Measurements from ENCODE around the gene TFDP1.
"Not testable (repeated sequence)": the region's sequence is repeated elsewhere in the genome, so short reads cannot be mapped to it uniquely, and the experiment has no call there.

TFDP1 gene

GRCh38 chr13:113620036-113620796, 35.7 kb downstream of the TFDP1 start:
- no peak for DNase-seq

DNA sequence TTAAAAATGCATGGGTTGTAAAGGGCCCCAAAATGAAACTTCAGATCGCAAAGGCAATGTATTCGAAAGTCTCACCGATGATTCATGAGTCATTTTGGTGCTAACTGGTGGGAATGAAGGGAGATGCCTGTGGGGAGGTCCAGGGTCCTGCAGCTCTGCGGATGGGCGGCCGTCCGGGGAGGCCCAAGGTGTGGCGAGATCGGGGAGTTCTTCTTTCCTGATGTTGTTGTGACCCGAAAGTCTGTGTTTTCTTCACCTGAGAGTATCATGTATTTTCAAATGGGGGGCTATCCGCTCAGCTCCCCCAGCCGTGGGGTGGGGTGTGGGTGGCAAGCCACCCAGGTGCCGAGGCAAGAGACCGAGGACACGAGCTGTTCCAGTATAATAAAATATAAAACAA, 36.5 kb downstream of the TFDP1 start:
- no peak for DNase-seq

DNA sequence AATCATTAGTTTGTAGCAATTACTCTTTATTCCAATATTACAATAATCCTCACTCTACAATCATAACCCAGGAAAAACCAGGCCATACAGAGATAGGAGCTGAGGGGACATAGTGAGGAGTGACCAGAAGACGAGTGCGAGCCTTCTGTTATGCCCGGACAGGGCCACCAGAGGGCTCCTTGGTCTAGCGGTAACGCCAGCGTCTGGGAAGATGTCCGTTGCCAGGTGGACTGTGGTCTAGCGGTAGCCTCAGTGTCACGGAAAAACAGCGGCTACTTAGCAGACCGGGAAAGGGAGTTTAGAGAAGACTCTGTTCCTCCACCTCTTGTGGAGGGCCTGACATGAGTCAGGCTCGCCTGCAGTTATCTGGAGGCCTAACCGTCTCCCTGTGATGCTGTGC, 36.9 kb downstream of the TFDP1 start:
- DNase-seq = not testable (repeated sequence)

DNA sequence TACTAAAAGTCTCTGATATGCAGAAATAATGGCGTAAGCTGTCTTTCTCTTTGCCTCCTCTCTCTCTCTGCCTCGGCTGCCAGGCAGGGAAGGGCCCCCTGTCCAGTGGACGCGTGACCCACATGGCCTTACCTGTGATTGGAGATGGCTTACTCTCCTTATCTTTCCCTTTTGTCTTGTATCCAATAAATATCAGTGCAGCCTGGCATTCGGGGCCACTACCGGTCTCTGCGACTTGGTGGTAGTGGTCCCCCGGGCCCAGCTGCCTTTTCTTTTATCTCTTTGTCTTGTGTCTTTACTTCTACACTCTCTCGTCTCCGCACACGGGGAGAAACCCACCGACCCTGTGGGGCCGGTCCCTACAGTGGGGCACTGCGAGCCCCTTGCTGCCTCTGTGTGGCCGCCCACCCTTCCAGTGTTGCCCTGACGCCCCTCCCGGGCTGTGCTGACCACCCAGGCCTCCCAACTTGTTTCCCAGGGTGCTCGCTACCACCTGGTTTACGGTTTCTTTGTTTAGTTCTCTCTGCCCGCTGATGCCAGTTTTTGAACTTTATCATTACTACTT, 37.5 kb downstream of the TFDP1 start:
- DNase-seq = not testable (repeated sequence)

- no peak for DNase-seq
Observed at GRCh38 chr13:113622791-113623490, 38.4 kb downstream of the TFDP1 start.

DNA sequence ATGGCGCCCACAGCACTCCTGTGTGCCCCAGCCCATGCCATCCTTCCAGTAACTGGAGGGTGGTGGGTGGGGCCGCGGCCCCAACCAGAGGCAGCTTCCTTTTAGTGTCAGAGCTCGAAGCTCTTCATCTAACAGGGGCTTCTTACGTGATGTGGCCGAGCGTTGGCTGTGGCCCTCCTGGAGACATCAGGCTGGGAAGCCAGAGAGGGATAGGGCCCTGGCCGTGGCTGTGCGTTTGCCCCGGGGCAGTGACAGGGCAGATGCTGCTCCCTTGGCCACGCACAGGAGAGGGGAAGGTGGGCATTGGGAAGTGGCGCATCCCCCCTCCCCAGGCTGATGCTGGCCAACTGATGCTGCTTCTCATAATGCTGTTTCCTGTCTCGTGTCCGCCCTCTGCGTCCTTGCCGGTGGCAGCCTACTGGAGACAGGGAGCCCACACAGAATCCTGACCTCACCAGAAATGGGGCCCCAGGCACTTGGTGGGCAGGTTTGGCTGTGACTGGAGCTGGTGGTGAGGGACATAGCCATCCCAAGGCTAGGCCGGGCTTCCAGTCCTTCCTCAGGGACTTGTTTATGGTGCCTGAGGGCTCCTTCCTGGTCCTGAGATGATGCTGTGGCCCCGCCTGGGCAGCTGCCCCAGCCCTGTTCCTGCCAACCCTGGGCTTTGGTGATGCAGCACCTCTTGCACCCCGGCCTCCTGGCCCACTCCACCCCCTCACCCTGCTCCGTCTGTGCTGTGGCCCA, 39.1 kb downstream of the TFDP1 start:
- DNase-seq = no peak

GRCh38 chr13:113624235-113624587, 39.7 kb downstream of the TFDP1 start:
- DNase-seq = no peak

DNA sequence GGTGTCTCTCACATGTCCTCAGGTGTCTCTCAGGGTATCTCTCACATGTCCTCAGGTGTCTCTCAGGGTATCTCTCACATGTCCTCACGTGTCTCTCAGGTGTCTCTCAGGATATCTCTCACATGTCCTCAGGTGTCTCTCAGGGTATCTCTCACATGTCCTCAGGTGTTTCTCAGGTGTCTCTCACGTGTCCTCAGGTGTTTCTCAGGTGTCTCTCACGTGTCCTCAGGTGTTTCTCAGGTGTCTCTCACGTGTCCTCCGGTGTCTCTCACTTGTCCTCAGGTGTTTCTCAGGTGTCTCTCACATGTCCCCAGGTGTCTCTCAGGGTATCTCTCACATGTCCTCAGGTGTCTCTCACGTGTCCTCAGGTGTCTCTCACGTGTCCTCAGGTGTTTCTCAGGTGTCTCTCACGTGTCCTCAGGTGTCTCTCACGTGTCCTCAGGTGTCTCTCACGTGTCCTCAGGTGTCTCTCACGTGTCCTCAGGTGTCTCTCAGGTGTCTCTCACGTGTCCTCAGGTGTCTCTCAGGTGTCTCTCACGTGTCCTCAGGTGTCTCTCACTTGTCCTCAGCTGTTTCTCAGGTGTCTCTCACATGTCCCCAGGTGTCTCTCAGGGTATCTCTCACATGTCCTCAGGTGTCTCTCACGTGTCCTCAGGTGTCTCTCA, 40.2 kb downstream of the TFDP1 start:
- DNase-seq = not testable (repeated sequence)

DNA sequence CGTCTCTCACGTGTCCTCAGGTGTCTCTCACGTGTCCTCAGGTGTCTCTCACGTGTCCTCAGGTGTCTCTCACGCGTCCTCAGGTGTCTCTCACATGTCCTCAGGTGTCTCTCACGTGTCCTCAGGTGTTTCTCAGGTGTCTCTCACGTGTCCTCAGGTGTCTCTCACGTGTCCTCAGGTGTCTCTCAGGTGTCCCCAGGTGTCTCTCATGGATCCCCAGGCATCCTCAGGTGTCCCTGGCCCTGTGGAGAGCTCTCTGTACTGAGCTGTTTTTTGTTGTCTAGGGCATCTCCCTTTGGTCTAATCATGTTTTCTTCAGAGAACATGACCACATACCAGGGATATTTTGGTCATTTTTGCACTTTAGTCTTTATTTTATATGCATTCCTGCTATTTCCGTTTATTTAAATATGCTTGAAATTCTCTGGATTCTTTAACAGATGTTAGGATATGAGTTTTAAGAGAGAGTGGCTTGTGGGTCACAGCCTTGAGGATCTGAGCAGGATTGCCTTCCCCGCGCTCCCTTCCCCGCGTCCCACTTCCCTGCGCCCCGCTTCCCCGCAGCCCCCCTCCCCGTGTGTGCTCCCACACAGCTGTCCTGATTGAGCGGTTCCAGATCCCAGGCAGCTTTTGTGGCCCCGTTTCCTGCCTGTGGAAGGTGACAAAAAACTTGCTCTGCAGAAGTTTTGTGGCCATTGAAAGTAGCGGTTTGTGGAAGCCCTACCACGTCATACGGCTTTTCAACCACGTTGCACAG, 41.6 kb downstream of the TFDP1 start:
- no peak for DNase-seq

- DNase-seq = no peak
Observed at GRCh38 chr13:113627136-113627535, 42.6 kb downstream of the TFDP1 start.

DNA sequence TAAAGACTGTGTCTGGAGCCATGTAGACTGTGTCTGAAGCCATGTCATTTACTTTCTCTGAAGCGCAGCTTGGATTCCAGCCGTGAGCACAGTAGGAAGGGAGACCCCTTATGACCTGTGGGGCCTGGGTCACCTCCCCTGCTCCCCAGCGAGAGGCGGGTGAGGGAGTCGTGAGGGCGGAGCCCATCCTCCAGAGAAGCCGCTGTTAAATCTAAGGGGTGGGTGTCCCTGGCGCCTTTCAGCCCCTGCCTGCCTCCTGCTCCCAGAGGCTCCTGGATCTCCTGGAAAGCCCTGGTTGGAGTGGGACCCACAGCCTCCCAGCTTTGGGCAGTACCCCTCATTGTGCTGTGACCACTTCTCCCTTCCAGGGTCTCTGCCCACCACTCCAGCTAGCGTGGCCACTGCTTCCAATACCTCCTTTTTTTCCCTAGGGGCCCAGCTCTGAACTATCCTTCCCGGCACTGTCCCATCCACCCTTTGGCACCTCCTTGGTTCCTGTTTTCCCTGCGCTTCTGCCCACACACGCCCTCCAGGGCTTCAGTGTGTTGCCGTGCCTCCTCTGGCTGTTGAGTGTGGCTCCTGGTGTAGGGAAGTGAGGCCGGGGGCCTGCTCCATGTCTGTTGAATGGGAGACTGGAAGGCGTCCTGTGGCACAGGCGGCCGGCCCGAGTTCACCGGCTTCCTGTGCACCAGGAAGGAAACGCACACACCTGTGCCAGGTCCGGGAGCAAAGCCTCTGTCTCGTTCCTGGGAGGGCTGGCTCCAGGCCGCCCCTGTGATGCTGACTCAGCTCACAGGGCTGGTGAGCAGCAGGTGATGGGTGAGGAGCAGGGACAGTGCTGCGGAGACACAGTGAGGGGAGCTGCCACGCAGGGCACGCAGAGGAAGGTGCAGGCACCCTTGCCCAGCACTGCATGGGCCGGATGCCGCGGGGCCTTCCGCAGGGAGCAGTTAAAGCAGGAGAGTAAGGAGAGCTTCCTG, 44.0 kb downstream of the TFDP1 start:
- no peak for DNase-seq

DNA sequence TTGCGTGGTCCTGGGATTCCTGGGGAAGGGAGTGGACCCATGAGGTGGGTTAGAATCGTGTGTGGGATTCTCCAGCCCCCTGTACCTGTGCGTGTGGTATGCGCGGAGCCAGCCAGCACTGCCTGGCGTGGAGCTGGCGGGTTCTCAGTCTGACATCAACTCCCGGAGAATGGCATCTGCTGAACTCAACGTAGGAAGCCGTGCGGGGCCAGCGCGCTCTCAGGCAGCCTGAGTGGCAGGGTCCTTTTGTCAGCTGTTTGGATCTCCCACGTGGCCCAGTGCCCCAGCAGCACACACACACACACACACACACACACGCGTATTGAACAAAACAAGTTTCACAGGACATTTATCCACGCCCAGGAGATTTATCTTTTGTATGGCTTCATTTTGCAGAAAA, 45.3 kb downstream of the TFDP1 start:
- DNase-seq = no peak

DNA sequence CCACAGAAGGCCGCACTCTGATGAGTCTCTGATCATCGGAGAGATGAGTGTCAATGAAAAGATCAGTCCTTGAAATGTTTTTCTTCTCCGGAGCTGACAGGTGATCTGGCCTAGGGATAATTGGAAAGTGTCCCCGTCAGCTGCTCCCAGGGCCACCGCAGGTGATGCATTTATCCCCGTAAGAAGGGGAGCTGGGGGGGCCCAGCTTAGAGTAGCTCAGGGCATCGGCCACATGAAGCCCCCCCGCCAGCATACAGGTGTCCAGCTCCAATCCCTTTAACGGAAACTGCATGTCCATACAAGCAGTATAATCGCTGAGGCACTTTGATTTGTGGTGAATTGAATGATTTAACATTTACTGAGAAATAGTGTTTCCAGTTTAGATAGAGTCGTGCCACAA, 45.7 kb downstream of the TFDP1 start:
- no peak for DNase-seq

DNA sequence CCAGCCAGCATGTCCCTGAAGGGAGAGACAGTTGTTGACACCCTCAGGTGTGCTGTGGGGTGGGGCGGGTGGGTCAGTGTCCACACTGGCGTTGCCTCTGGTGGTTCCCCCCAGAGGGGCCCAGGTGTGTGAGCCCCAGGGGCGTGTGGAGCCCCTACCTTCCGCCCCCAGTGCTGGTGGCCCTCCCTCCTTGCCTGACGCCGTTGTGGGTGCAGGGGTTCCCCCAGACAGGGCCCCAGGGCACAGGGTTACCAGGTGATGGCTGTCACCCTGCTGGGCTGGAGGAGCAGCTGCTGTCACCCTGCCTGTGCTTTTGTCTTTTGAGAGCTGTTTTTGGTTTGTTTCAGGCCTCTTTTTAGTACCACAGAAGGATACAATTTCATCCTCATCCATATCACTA, 46.3 kb downstream of the TFDP1 start:
- DNase-seq = no peak

- no peak for DNase-seq
Observed at GRCh38 chr13:113631341-113632095, 47.0 kb downstream of the TFDP1 start.

GRCh38 chr13:113632706-113633484, 48.3 kb downstream of the TFDP1 start:
- DNase-seq = no peak

DNA sequence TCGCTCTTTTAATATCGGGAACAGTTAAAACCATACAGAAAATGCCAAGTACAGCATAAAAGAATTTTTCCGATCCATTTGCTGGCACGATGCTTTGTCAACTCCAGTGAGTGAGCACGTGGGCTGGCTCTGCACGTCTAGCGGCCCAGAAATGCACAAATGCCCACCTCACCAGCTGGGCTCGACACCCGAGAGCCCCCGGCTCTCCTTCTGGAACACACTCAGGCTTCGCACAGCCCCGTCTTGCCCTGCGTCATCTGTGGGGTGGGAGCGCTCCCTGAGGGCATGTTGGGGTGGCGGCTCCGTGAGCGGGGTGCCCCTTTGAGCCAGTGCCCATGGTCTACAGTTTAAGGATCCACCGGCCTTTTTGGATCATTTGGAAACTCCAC, 48.9 kb downstream of the TFDP1 start:
- no peak for DNase-seq

- DNase-seq = no peak
Observed at GRCh38 chr13:113634279-113635047, 49.9 kb downstream of the TFDP1 start.

GRCh38 chr13:113635048-113635420, 50.5 kb downstream of the TFDP1 start:
- no peak for DNase-seq
